Cardiac fibroblast (primary cell): Measurements from ENCODE around the gene COA1.
"Not testable (repeated sequence)": the region's sequence is repeated elsewhere in the genome, so short reads cannot be mapped to it uniquely, and the experiment has no call there.

Source experiments
- DNase-seq, 2 donors: peaks; one replicate each; pipeline versions ENCODE4 v3.0.0 to v3.0.0-alpha.2; 2010; ENCODE audit warnings: low read depth in 2 of 2
- H3K4me3 ChIP-seq, 2 donors: replicated peaks in 1 of 2; 1 replicate in 1 of 2; 2 replicates in 1 of 2; pipeline ENCODE4 v1.5.1; 2011; ENCODE audit warnings: low read depth in 2 of 2, low read length in 2 of 2, mild to moderate bottlenecking in 2 of 2, moderate library complexity in 1 of 2
- CTCF ChIP-seq: IDR thresholded peaks from one replicate; pipeline ENCODE4 v1.5.1; 2011; ENCODE audit warnings: low read depth, mild to moderate bottlenecking, low read length, inconsistent platforms

The COA1 gene

GRCh38 chr7:43729214-43729923 lies at the start of gene COA1:
Gene COA1, minus strand, starts transcription at chr7:43729523. Its CDS starts 80,909 bp downstream, at chr7:43648614.
- peak; percentile 94 to 95 for DNase-seq
- peak within 1 kb of the TSS; percentile 76 to 85 for H3K4me3 ChIP-seq
- no peak for TF ChIP-seq CTCF

GRCh38 chr7:43778293-43779044 lies 49.1 kb upstream of the COA1 start:
- not testable (repeated sequence) for H3K4me3 ChIP-seq, DNase-seq

GRCh38 chr7:43775255-43775654 lies 45.9 kb upstream of the COA1 start:
- H3K4me3 ChIP-seq, DNase-seq: not testable (repeated sequence)

- not testable (repeated sequence) for DNase-seq, H3K4me3 ChIP-seq
These were observed 43.9 kb upstream of the COA1 start for GRCh38 chr7:43773268-43773667.

GRCh38 chr7:43771573-43771972 lies 42.2 kb upstream of the COA1 start:
- DNase-seq, result no peak
- no peak overlapping the region for H3K4me3 ChIP-seq
- no peak for TF ChIP-seq CTCF

- no peak overlapping the region for H3K4me3 ChIP-seq
- no peak for TF ChIP-seq CTCF
- no peak for DNase-seq
These were observed 41.8 kb upstream of the COA1 start for GRCh38 chr7:43771128-43771527.

- TF ChIP-seq CTCF, result no peak
- no peak overlapping the region for H3K4me3 ChIP-seq
- DNase-seq, result no peak
These were observed 40.6 kb upstream of the COA1 start for GRCh38 chr7:43769791-43770465.

- no peak overlapping the region for H3K4me3 ChIP-seq
- TF ChIP-seq CTCF, result no peak
- no peak for DNase-seq
These were observed 40.0 kb upstream of the COA1 start for GRCh38 chr7:43769281-43769680.
